RCC 7860 (cell line): ENCODE measurements around the gene ANXA11.
"Not testable (repeated sequence)": the region's sequence is repeated elsewhere in the genome, so short reads cannot be mapped to it uniquely, and the experiment has no call there.

Experiments used
- DNase-seq: peaks from one replicate; pipeline ENCODE4 v3.0.0-alpha.2; 2015; ENCODE audit warnings: low spot score
- FAIRE-seq: peaks from 2 replicates; lab custom pipeline; 2012; peaks lifted over from hg19 to GRCh38; lab: Jason Lieb, UNC

ANXA11 gene

GRCh38 chr10:80211786-80212185 lies 6.4 kb upstream of the ANXA11 start:
- FAIRE-seq = no peak
- DNase-seq = no peak

GRCh38 chr10:80210259-80210658 lies 4.9 kb upstream of the ANXA11 start:
- DNase-seq (no peak), FAIRE-seq (no peak)

- no peak for FAIRE-seq
Observed at GRCh38 chr10:80207768-80208370, 2.5 kb upstream of the ANXA11 start.

GRCh38 chr10:80206277-80206655 lies 929 bp upstream of the ANXA11 start:
- DNase-seq (no peak), FAIRE-seq (no peak)

More at GRCh38 chr10:80207768-80208370, 2.5 kb upstream of the ANXA11 start:
- no peak for DNase-seq

GRCh38 chr10:80204677-80205476 lies 460 bp downstream of the ANXA11 start:
- no peak for FAIRE-seq
- DNase-seq = no peak

- DNase-seq (no peak), FAIRE-seq (no peak)
Observed at GRCh38 chr10:80203835-80204676, 1.3 kb downstream of the ANXA11 start.

- FAIRE-seq (peak; percentile 85), DNase-seq (peak; percentile 92)
Observed at GRCh38 chr10:80202934-80203834, 2.2 kb downstream of the ANXA11 start.

- DNase-seq, FAIRE-seq: not testable (repeated sequence)
Observed at GRCh38 chr10:80202530-80202929, 2.8 kb downstream of the ANXA11 start.

- no peak for DNase-seq
- FAIRE-seq = no peak
Observed at GRCh38 chr10:80201608-80202141, 3.7 kb downstream of the ANXA11 start.

- FAIRE-seq = no peak
- DNase-seq = no peak
Observed at GRCh38 chr10:80200687-80201086, 4.7 kb downstream of the ANXA11 start.

- FAIRE-seq (no peak), DNase-seq (no peak)
Observed at GRCh38 chr10:80200259-80200658, 5.1 kb downstream of the ANXA11 start.

- no peak for DNase-seq
Observed at GRCh38 chr10:80199828-80200227, 5.5 kb downstream of the ANXA11 start.

GRCh38 chr10:80197972-80198916 lies 7.1 kb downstream of the ANXA11 start:
- no peak for DNase-seq
- no peak for FAIRE-seq

More at GRCh38 chr10:80199828-80200227, 5.5 kb downstream of the ANXA11 start:
- FAIRE-seq = no peak

- no peak for DNase-seq
- no peak for FAIRE-seq
Observed at GRCh38 chr10:80196950-80197315, 8.4 kb downstream of the ANXA11 start.

GRCh38 chr10:80196270-80196949 lies 8.9 kb downstream of the ANXA11 start:
- DNase-seq = peak; percentile 70
- peak; percentile 62 for FAIRE-seq

GRCh38 chr10:80195046-80195574 lies 10.2 kb downstream of the ANXA11 start:
- no peak for FAIRE-seq

GRCh38 chr10:80194373-80195045 lies 10.8 kb downstream of the ANXA11 start:
- DNase-seq (no peak), FAIRE-seq (no peak)

More at GRCh38 chr10:80195046-80195574, 10.2 kb downstream of the ANXA11 start:
- no peak for DNase-seq

- FAIRE-seq (no peak), DNase-seq (no peak)
Observed at GRCh38 chr10:80192553-80192952, 12.8 kb downstream of the ANXA11 start.
